Nephron (organoid): ENCODE measurements around the gene STRN3.

Experiments used
- H3K27ac Mint-ChIP-seq, 3 experiments: 2 replicates each; pipeline ENCODE4 v1.8.0; 2020; ENCODE audit warnings: mixed read lengths in 3 of 3, mild to moderate bottlenecking in 2 of 3, moderate library complexity in 1 of 3
- H3K27me3 Mint-ChIP-seq: 2 replicates; pipeline ENCODE4 v1.8.0; 2021; ENCODE audit warnings: low read depth, mild to moderate bottlenecking, moderate library complexity, mixed read lengths
- H3K36me3 Mint-ChIP-seq: 2 replicates; pipeline ENCODE4 v1.8.0; 2020; ENCODE audit warnings: low read depth, mixed read lengths
- H3K4me1 Mint-ChIP-seq: 2 replicates; pipeline ENCODE4 v1.8.0; 2020; ENCODE audit warnings: mixed read lengths
- H3K4me3 Mint-ChIP-seq, 3 experiments: 2 replicates each; pipeline ENCODE4 v1.8.0; 2020; ENCODE audit warnings: mild to moderate bottlenecking in 3 of 3, mixed read lengths in 3 of 3, moderate library complexity in 2 of 3
- H3K9me3 Mint-ChIP-seq: 2 replicates; pipeline ENCODE4 v1.8.0; 2020; ENCODE audit warnings: mixed read lengths
- TF ChIP-seq, protein P1 (sequence below), 3 experiments: fragments of 200-600 bp; sonication (generic); IDR thresholded peaks; one replicate each; pipeline ENCODE4 v1.5.0; 2021; ENCODE audit warnings: antibody characterized with exemption in 3 of 3; ENCODE audit not compliant: unreplicated experiment in 3 of 3

Gene STRN3

DNA sequence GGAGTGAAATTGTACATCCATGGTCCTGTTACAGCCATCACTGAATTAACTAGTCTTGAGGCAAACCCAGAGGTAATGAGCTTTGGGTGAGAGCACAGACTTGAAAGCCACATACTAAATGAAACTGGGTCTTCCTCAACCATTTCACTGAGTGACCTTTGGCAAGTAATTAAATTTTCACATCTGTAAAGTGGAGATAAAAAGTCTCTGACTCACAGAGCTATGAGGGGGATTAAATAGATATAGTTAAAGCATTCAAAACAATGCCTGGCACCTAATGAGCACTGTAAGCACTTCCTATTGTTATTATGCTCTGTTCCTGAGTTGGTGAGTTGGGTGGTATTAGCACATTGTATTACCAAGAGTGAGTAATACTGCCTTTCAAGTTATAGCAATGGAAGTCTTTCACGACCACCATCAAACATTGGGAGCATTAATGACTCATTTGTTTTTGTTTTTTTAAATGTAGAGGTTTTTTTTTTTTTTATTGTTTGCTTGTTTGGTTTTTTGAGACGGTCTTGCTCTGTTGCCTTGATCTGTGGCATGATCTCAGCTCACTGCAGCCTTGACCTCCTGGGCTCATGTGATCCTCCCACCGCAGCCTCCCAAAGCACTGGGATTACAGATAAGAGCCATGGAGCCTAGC is 12.5 kb upstream of the STRN3 start:
- Mint-ChIP-seq H3K4me1 (peaks cover 4% of the 10 kb centered on the region), H3K27ac (no peak overlapping the region), H3K27me3 (no peaks in the 10 kb centered on the region), H3K4me3 (no peak overlapping the region), H3K36me3 (peaks cover 12% of the 10 kb centered on the region), H3K9me3 (no peaks in the 10 kb centered on the region)
- TF ChIP-seq, protein P1, sequence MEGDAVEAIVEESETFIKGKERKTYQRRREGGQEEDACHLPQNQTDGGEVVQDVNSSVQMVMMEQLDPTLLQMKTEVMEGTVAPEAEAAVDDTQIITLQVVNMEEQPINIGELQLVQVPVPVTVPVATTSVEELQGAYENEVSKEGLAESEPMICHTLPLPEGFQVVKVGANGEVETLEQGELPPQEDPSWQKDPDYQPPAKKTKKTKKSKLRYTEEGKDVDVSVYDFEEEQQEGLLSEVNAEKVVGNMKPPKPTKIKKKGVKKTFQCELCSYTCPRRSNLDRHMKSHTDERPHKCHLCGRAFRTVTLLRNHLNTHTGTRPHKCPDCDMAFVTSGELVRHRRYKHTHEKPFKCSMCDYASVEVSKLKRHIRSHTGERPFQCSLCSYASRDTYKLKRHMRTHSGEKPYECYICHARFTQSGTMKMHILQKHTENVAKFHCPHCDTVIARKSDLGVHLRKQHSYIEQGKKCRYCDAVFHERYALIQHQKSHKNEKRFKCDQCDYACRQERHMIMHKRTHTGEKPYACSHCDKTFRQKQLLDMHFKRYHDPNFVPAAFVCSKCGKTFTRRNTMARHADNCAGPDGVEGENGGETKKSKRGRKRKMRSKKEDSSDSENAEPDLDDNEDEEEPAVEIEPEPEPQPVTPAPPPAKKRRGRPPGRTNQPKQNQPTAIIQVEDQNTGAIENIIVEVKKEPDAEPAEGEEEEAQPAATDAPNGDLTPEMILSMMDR (IDR thresholded peaks at IDR 0.05; ENCODE audit: unreplicated experiment in 3 of 3), result no peak

DNA sequence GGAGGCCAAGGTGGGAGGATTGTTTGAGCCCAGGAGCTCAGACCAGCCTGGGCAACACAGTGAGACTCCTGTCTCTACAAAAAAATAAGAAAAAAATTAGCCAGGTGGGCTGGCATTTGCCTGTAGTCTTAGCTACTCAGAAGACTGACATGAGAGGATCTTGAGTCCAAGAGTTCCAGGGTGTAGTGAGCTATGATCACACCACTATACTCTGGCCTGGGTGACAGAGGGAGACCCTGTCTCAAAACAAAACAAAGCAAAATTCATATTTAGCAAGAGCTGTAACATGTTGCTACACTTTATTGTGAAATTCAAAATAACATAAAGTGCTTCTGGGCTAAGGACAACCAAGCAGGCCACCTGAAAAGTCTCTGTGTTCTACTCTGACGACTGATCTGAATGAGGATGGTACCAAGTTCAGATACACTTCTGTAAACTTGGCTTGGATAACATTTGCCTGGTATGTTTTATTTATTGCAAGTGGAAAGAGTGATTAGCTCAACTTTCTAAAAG is 11.6 kb upstream of the STRN3 start:
- H3K4me3 Mint-ChIP-seq, result no peak overlapping the region
- peaks cover 13% of the 10 kb centered on the region for H3K4me1 Mint-ChIP-seq
- H3K36me3 Mint-ChIP-seq, result peaks cover 12% of the 10 kb centered on the region

DNA sequence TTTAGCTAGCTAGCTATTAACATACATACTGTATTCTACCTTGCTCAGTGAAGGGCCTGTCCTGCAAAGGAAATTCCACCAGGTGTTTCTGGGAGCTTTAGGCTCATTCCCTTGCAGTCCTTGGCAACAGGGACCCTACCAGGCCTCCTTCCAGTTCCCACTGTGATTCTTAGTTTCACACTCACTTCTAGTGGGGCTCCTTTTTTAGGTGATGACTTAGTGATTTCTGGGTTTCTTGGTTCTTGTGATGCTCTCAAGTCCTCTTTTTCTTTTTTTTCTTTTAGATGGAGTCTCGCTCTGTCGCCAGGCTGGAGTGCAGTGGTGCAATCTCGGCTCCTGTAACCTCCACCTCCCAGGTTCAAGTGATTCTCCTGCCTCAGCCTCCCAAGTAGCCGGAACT is 10.4 kb upstream of the STRN3 start:
- Mint-ChIP-seq H3K27me3 (no peaks in the 10 kb centered on the region), H3K9me3 (no peaks in the 10 kb centered on the region), H3K36me3 (peaks cover 12% of the 10 kb centered on the region), H3K4me3 (no peak overlapping the region), H3K27ac (no peak overlapping the region), H3K4me1 (peaks cover 14% of the 10 kb centered on the region)
- TF ChIP-seq, protein P1 (IDR thresholded peaks at IDR 0.05; ENCODE audit: unreplicated experiment in 3 of 3), result no peak

More for the DNA sequence above, 11.6 kb upstream of the STRN3 start:
- H3K27ac Mint-ChIP-seq, result no peak overlapping the region
- TF ChIP-seq, protein P1 (IDR thresholded peaks at IDR 0.05; ENCODE audit: unreplicated experiment in 3 of 3), result no peak
- H3K27me3 Mint-ChIP-seq, result no peaks in the 10 kb centered on the region
- H3K9me3 Mint-ChIP-seq, result no peaks in the 10 kb centered on the region

DNA sequence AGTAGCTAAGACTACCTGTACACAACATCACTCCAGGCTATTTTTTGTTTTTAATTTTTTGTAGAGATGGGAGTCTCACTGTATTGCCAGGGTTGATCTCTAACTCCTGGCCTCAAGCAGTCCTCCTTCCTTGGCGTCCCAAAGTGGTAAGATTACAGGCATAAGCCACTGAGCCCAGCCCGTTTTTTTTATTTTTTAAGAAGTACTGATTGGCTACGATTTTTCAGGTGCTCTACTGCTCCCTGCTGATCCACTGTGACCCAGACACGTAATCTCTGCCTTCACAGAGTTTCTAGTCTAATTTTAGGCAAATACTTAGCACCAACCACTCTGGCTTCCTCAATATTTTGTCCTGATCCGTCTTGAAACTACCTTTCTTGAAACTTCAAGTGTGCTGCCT is 4.3 kb upstream of the STRN3 start:
- TF ChIP-seq, protein P1 (IDR thresholded peaks at IDR 0.05; ENCODE audit: unreplicated experiment in 3 of 3), result no peak
- Mint-ChIP-seq H3K4me3 (peak overlapping the region in 1 of 3 experiments; percentile 19), H3K27me3 (no peaks in the 10 kb centered on the region), H3K27ac (peak overlapping the region in 1 of 3 experiments; percentile 8), H3K36me3 (no peaks in the 10 kb centered on the region), H3K4me1 (peaks cover 24% of the 10 kb centered on the region), H3K9me3 (no peaks in the 10 kb centered on the region)

DNA sequence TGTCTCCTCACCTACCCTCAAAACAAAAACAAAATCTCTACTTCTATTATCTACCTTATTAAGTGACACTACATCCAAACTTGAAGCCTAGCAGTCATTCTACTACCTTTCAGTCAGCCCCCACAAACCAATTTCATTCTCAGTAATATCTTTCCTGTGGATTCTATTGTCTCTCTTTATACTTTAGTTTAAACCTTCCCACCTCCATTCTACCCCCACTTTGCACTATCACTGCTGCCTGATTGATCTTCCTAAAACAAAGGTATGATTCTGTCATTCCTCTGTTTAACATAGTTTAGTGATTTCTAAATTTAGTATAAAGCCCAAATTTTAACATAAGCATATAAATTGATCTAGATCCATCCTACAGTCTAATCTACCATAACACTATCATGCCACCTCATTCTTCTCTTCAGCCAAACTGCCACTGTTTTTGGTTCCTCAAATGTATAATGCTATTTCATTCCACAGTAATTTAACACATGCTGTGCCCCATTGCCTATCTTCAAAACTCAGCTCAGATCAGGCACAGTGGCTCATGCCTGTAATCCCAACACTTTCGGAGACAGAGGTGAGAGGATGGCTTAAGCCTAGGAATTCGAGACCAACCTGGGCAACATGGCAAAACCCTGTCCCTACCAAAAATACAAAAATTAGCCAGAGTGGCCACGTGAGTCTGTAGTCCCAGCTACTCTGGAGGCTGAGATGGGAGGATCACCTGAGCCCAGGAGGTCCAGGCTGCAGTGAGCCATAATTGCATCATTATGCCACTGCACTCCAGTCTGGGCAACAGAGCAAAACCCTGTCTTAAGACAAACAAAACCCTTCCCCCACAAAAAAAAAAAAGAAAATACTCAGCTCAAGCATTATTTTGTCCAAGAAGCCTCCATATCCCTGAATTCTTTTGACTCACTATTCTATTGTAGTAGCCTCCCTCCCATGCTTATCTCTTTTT is 3.1 kb upstream of the STRN3 start:
- H3K27ac Mint-ChIP-seq, result peak overlapping the region; percentile 20 to 49 (median 31)
- peak overlapping the region; percentile 57 to 62 (median 59) for H3K4me3 Mint-ChIP-seq
- H3K9me3 Mint-ChIP-seq, result no peaks in the 10 kb centered on the region
- no peaks in the 10 kb centered on the region for H3K27me3 Mint-ChIP-seq
- no peaks in the 10 kb centered on the region for H3K36me3 Mint-ChIP-seq
- peaks cover 31% of the 10 kb centered on the region for H3K4me1 Mint-ChIP-seq
- TF ChIP-seq, protein P1 (IDR thresholded peaks at IDR 0.05; ENCODE audit: unreplicated experiment in 3 of 3), result no peak
